HepG2 (cell line): ENCODE data around the gene CALY. TPM values are rescaled to one million over a fixed set of nuclear protein-coding genes. Genes with fewer than 3 reads are reported as not detected.

ENCODE experiments used
- ARHGAP35 ChIP-seq: sonication (generic); formaldehyde crosslinking; IDR thresholded peaks from 2 replicates; pipeline ENCODE4 v1.9.0; 2022; ENCODE audit warnings: mild to moderate bottlenecking, inconsistent platforms, moderate library complexity, missing genetic modification reagents, borderline replicate concordance
- ELF1 ChIP-seq: sonication (generic); formaldehyde crosslinking; IDR thresholded peaks from 2 replicates; pipeline ENCODE4 v1.4.0; 2020; ENCODE audit warnings: missing genetic modification reagents
- FOSL2 ChIP-seq: sonication (generic); formaldehyde crosslinking; IDR thresholded peaks from 2 replicates; pipeline ENCODE4 v1.4.0; 2020; ENCODE audit warnings: missing genetic modification reagents
- FOXA1 ChIP-seq, 2 experiments: fragments of 450-650 bp in 1 of 2; sonication (generic) in 1 of 2; formaldehyde crosslinking in 1 of 2; IDR thresholded peaks; 2 replicates each; pipeline versions ENCODE4 v1.4.0 to v1.6.1; 2016 to 2020; ENCODE audit warnings: missing genetic modification reagents in 1 of 2
- FOXK1 ChIP-seq: sonication (generic); formaldehyde crosslinking; IDR thresholded peaks from 2 replicates; pipeline ENCODE4 v1.4.0; 2020; ENCODE audit warnings: low read depth, missing genetic modification reagents, borderline replicate concordance
- FOXP1 ChIP-seq, 2 experiments: fragments of 450-650 bp in 1 of 2; IDR thresholded peaks; 2 replicates each; pipeline ENCODE4 v1.6.1; 2017 to 2018; ENCODE audit warnings: antibody characterized with exemption in 1 of 2
- KLF16 ChIP-seq, 2 experiments: sonication (generic) in 1 of 2; formaldehyde crosslinking in 1 of 2; IDR thresholded peaks; 2 replicates each; pipeline versions ENCODE4 v1.6.1 to v1.8.0; 2016 to 2023; ENCODE audit warnings: missing genetic modification reagents in 2 of 2, missing compliant biosample characterization in 1 of 2
- REPIN1 ChIP-seq: sonication (generic); formaldehyde crosslinking; IDR thresholded peaks from 2 replicates; pipeline ENCODE4 v1.8.0; 2022; ENCODE audit warnings: missing genetic modification reagents, low read depth, mild to moderate bottlenecking, borderline replicate concordance
- TEAD3 ChIP-seq: optimal IDR thresholded peaks from 2 replicates; pipeline ENCODE3; 2016; ENCODE audit warnings: borderline replicate concordance
- YY1 ChIP-seq: IDR thresholded peaks from 2 replicates; pipeline ENCODE4 v1.6.1; 2011; ENCODE audit warnings: low read length, low read depth, moderate library complexity, mild to moderate bottlenecking; ENCODE audit not compliant: insufficient read depth, insufficient replicate concordance
- ZFYVE20 ChIP-seq: sonication (generic); formaldehyde crosslinking; IDR thresholded peaks from 2 replicates; pipeline ENCODE4 v1.8.0; 2023; ENCODE audit warnings: low read depth, mild to moderate bottlenecking, moderate library complexity, missing genetic modification reagents, borderline replicate concordance
- ZNF12 ChIP-seq: sonication (generic); formaldehyde crosslinking; IDR thresholded peaks from 2 replicates; pipeline ENCODE4 v1.5.0; 2020; ENCODE audit warnings: missing genetic modification reagents
- ZNF124 ChIP-seq: sonication (generic); formaldehyde crosslinking; IDR thresholded peaks from 2 replicates; pipeline ENCODE4 v1.4.0; 2020; ENCODE audit warnings: missing genetic modification reagents
- ZNF501 ChIP-seq: sonication (generic); formaldehyde crosslinking; IDR thresholded peaks from 2 replicates; pipeline ENCODE4 v1.5.1; 2020; ENCODE audit warnings: mild to moderate bottlenecking, moderate library complexity, missing genetic modification reagents
- ZNF570 ChIP-seq: sonication (generic); formaldehyde crosslinking; IDR thresholded peaks from 2 replicates; pipeline ENCODE4 v1.4.0; 2020; ENCODE audit warnings: mild to moderate bottlenecking, missing genetic modification reagents, borderline replicate concordance
- polyA plus RNA-seq, 8 experiments: library from polyadenylated mRNA; depleted of rRNA in 3 of 8; stranded (reverse) in 7 of 8; unstranded in 1 of 8; fragments of >200 nt; fragmentation: Illumina TruSeq in 4 of 8; extraction: Trizol in 4 of 8; gene quantifications; 2 replicates each; pipeline versions ENCODE4 v1.2.1 to v1.2.3, GENCODE V29; 2011 to 2016; ENCODE audit warnings: low read depth in 4 of 8, missing spikeins in 1 of 8, mixed read lengths in 1 of 8; ENCODE audit not compliant: insufficient read depth in 1 of 8
- total RNA-seq, 5 experiments: library from RNA; depleted of rRNA; stranded (reverse); fragments of >200 nt; fragmentation: Illumina TruSeq; extraction: Trizol; gene quantifications; 2 replicates each; pipeline ENCODE4 v1.2.3, GENCODE V29; 2016; ENCODE audit warnings: low read depth in 1 of 5
- TF ChIP-seq, protein P1 (sequence below): sonication (generic); IDR thresholded peaks from 2 replicates; pipeline ENCODE4 v1.6.1; 2016; ENCODE audit warnings: low read depth, borderline replicate concordance
- TF ChIP-seq, protein P2 (sequence below), 2 experiments: sonication (generic) in 1 of 2; formaldehyde crosslinking in 1 of 2; IDR thresholded peaks; 2 replicates each; pipeline versions ENCODE4 v1.4.0 to v1.6.1; 2018 to 2020; ENCODE audit warnings: missing genetic modification reagents in 2 of 2, borderline replicate concordance in 1 of 2, low read depth in 1 of 2, mild to moderate bottlenecking in 1 of 2, missing biosample characterization in 1 of 2
- TF ChIP-seq, protein P3 (sequence below): sonication (generic); formaldehyde crosslinking; IDR thresholded peaks from 2 replicates; pipeline ENCODE4 v1.5.0; 2020; ENCODE audit warnings: mild to moderate bottlenecking, missing genetic modification reagents, borderline replicate concordance
- TF ChIP-seq, protein P4 (sequence below): fragments of 450-650 bp; IDR thresholded peaks from 2 replicates; pipeline ENCODE4 v1.6.1; 2016

CALY gene
- total and polyA plus RNA-seq, 2 of the 13 experiments (the other 11 are each of a cell fraction or from before 2014, with no cell fraction given): 0.08 TPM; not detected in 1

DNA sequence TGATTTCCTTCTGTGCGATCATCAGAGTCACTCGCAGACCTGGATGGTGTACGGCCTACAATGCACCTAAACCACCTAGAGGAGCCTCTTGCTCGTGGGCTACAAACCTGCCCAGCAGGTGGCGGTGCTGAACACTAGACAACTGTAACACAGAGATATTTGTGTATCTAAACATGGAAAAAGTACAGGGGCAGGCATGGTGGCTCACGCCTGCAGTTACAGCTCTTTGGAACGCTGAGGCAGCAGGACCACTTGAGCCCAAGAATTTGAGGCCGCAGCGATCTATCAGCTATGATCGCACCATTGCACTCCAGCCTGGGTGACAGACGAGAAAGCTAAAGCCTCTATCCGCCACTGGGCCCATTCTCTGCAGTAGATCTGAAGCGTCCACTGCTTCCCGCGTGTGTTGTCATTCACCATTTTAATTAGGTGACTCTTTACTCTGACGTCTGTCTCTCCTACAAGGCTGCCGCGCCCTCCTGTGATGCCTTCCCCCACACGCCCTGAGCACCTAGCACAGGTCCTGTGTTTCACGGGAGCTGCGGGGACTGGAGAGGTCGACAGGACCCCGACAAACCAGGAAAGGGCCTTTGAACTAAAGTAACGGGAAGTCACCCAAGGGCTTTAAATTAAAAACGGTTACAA, 28.8 kb downstream of the CALY start (continued):
- TF ChIP-seq, protein P1, sequence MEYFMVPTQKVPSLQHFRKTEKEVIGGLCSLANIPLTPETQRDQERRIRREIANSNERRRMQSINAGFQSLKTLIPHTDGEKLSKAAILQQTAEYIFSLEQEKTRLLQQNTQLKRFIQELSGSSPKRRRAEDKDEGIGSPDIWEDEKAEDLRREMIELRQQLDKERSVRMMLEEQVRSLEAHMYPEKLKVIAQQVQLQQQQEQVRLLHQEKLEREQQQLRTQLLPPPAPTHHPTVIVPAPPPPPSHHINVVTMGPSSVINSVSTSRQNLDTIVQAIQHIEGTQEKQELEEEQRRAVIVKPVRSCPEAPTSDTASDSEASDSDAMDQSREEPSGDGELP: no peak
- TF ChIP-seq ELF1 (CRISPR knock-in tag) (no peak), KLF16 (CRISPR knock-in tag; IDR thresholded peaks at IDR 0.05) (peak in 1 of 2 experiments; percentile 26; a peak in 1 of 4 replicates), REPIN1 (CRISPR knock-in tag) (peak; percentile 55; the same call in 1 of the 2 replicates), TEAD3 (CRISPR knock-in tag) (no peak), FOXA1 (IDR thresholded peaks at IDR 0.05) (no peak), FOXA1 (CRISPR knock-in tag; IDR thresholded peaks at IDR 0.05) (peak; percentile 73), FOSL2 (CRISPR knock-in tag) (0 out of 2 replicates have a peak, but pooled peaks have one; percentile 4), ARHGAP35 (CRISPR knock-in tag) (no peak), ZFYVE20 (CRISPR knock-in tag) (no peak), ZNF12 (CRISPR knock-in tag) (0 out of 2 replicates have a peak, but pooled peaks have one; percentile 8), FOXP1 (IDR thresholded peaks at IDR 0.05) (no peak), FOXP1 (CRISPR knock-in tag; IDR thresholded peaks at IDR 0.05) (peak; percentile 16; the same call in 1 of the 2 replicates), ZNF124 (CRISPR knock-in tag) (no peak), YY1 (peak; percentile 48), ZNF570 (0 out of 2 replicates have a peak, but pooled peaks have one; percentile 28), FOXK1 (CRISPR knock-in tag) (peak; percentile 81; the same call in 1 of the 2 replicates), ZNF501 (0 out of 2 replicates have a peak, but pooled peaks have one; percentile 42)
- TF ChIP-seq, protein P2, sequence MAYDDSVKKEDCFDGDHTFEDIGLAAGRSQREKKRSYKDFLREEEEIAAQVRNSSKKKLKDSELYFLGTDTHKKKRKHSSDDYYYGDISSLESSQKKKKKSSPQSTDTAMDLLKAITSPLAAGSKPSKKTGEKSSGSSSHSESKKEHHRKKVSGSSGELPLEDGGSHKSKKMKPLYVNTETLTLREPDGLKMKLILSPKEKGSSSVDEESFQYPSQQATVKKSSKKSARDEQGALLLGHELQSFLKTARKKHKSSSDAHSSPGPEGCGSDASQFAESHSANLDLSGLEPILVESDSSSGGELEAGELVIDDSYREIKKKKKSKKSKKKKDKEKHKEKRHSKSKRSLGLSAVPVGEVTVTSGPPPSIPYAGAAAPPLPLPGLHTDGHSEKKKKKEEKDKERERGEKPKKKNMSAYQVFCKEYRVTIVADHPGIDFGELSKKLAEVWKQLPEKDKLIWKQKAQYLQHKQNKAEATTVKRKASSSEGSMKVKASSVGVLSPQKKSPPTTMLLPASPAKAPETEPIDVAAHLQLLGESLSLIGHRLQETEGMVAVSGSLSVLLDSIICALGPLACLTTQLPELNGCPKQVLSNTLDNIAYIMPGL (CRISPR knock-in tag; IDR thresholded peaks at IDR 0.05; ENCODE audit: borderline replicate concordance in 1 of 2, low read depth in 1 of 2): peak in 1 of 2 experiments; percentile 72; a peak in 2 of 4 replicates
- TF ChIP-seq, protein P3, sequence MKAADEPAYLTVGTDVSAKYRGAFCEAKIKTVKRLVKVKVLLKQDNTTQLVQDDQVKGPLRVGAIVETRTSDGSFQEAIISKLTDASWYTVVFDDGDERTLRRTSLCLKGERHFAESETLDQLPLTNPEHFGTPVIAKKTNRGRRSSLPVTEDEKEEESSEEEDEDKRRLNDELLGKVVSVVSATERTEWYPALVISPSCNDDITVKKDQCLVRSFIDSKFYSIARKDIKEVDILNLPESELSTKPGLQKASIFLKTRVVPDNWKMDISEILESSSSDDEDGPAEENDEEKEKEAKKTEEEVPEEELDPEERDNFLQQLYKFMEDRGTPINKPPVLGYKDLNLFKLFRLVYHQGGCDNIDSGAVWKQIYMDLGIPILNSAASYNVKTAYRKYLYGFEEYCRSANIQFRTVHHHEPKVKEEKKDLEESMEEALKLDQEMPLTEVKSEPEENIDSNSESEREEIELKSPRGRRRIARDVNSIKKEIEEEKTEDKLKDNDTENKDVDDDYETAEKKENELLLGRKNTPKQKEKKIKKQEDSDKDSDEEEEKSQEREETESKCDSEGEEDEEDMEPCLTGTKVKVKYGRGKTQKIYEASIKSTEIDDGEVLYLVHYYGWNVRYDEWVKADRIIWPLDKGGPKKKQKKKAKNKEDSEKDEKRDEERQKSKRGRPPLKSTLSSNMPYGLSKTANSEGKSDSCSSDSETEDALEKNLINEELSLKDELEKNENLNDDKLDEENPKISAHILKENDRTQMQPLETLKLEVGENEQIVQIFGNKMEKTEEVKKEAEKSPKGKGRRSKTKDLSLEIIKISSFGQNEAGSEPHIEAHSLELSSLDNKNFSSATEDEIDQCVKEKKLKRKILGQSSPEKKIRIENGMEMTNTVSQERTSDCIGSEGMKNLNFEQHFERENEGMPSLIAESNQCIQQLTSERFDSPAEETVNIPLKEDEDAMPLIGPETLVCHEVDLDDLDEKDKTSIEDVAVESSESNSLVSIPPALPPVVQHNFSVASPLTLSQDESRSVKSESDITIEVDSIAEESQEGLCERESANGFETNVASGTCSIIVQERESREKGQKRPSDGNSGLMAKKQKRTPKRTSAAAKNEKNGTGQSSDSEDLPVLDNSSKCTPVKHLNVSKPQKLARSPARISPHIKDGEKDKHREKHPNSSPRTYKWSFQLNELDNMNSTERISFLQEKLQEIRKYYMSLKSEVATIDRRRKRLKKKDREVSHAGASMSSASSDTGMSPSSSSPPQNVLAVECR (CRISPR knock-in tag): no peak
- TF ChIP-seq, protein P4, sequence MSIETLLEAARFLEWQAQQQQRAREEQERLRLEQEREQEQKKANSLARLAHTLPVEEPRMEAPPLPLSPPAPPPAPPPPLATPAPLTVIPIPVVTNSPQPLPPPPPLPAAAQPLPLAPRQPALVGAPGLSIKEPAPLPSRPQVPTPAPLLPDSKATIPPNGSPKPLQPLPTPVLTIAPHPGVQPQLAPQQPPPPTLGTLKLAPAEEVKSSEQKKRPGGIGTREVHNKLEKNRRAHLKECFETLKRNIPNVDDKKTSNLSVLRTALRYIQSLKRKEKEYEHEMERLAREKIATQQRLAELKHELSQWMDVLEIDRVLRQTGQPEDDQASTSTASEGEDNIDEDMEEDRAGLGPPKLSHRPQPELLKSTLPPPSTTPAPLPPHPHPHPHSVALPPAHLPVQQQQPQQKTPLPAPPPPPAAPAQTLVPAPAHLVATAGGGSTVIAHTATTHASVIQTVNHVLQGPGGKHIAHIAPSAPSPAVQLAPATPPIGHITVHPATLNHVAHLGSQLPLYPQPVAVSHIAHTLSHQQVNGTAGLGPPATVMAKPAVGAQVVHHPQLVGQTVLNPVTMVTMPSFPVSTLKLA: peak; percentile 32; the same call in 1 of the 2 replicates
